GM12878 (cell line): ENCODE results near the gene CPB2. TPM values are rescaled to one million over a fixed set of nuclear protein-coding genes. Genes with fewer than 3 reads are reported as not detected.

Experiments
- ATAC-seq: fragments of 200-7000 bp; cut with Tn5 transposase; 3 replicates; pipeline ENCODE4 v1.9.1; 2020; ENCODE audit warnings: mild to moderate bottlenecking, moderate library complexity
- BruUV-seq: library from RNA; stranded (reverse); fragments of 400-500 nt; replicated peaks from 2 replicates; lab custom pipeline; 2021; lab: Mats Ljungman, UMichigan
- CTCF ChIA-PET: fragments of 300-600 bp; sonication (Branson Sonifier 250); formaldehyde crosslinking; extraction: SDS; loops from one replicate; lab custom pipeline; 2021; ENCODE audit warnings: inconsistent platforms; lab: Yijun Ruan, JAX
- POLR2A ChIA-PET: fragments of 350-600 bp; formaldehyde crosslinking; extraction: SDS; loops from one replicate; lab custom pipeline; 2021; ENCODE audit warnings: inconsistent platforms; lab: Charles Lee
- RAD21 ChIA-PET: fragments of 300-600 bp; sonication (Branson Sonifier 250); formaldehyde crosslinking; loops from one replicate; lab custom pipeline; 2023; ENCODE audit warnings: antibody characterized with exemption; ENCODE audit not compliant: unreplicated experiment; lab: Charles Lee
- SMC1A ChIA-PET: fragments of 300-600 bp; sonication (Branson Sonifier 250); formaldehyde crosslinking; loops from one replicate; lab custom pipeline; 2023; ENCODE audit not compliant: unreplicated experiment, uncharacterized antibody; lab: Charles Lee
- DNase-seq: peaks from one replicate; pipeline ENCODE4 v3.0.0-alpha.2; 2011; ENCODE audit warnings: low read depth, low spot score
- FAIRE-seq: peaks from 3 replicates; lab custom pipeline; 2011; peaks lifted over from hg19 to GRCh38; lab: Jason Lieb, UNC
- H2AFZ ChIP-seq: 2 replicates; pipeline ENCODE4 v1.6.0; 2011; ENCODE audit warnings: low read depth, low read length, control low read depth; ENCODE audit not compliant: control insufficient read depth
- H3K27ac ChIP-seq: 2 replicates; pipeline ENCODE4 v1.5.1; 2011; ENCODE audit warnings: control low read depth; ENCODE audit not compliant: control insufficient read depth, insufficient read depth
- H3K27me3 ChIP-seq, 2 experiments: replicated peaks in 1 of 2; 2 replicates each; pipeline versions ENCODE4 v1.6.0 to v1.6.1; 2011; ENCODE audit warnings: low read length in 1 of 2; ENCODE audit not compliant: control insufficient read depth in 2 of 2, insufficient read depth in 2 of 2
- H3K36me3 ChIP-seq, 2 experiments: 2 replicates each; pipeline ENCODE4 v1.5.1; 2011; ENCODE audit warnings: low read length in 1 of 2; ENCODE audit not compliant: control insufficient read depth in 2 of 2, insufficient read depth in 2 of 2
- H3K4me1 ChIP-seq: 2 replicates; pipeline ENCODE4 v1.6.1; 2011; ENCODE audit warnings: mild to moderate bottlenecking, low read length, moderate library complexity, mixed read lengths; ENCODE audit not compliant: control insufficient read depth, insufficient read depth
- H3K4me2 ChIP-seq: 2 replicates; pipeline ENCODE4 v1.6.0; 2011; ENCODE audit warnings: control low read depth; ENCODE audit not compliant: control insufficient read depth, insufficient read depth
- H3K4me3 ChIP-seq: fragments of 200-600 bp; sonication (generic); 2 replicates; pipeline ENCODE4 v1.5.1; 2016
- H3K79me2 ChIP-seq: 2 replicates; pipeline ENCODE4 v1.6.0; 2011; ENCODE audit warnings: low read length; ENCODE audit not compliant: control insufficient read depth, insufficient read depth
- H3K9ac ChIP-seq: 2 replicates; pipeline ENCODE4 v1.8.0; 2011; ENCODE audit warnings: low read length, control low read depth, mixed read lengths; ENCODE audit not compliant: control insufficient read depth, insufficient read depth
- H3K9me3 ChIP-seq: replicated peaks from 3 replicates; pipeline ENCODE4 v1.5.1; 2011; ENCODE audit warnings: mild to moderate bottlenecking, low read length; ENCODE audit not compliant: control insufficient read depth, insufficient read depth
- H4K20me1 ChIP-seq: 2 replicates; pipeline ENCODE4 v1.6.0; 2011; ENCODE audit not compliant: control insufficient read depth, insufficient read depth
- ATF3 ChIP-seq: IDR thresholded peaks from 2 replicates; pipeline ENCODE4 v1.6.1; 2011; ENCODE audit warnings: low read depth, mild to moderate bottlenecking, low read length, moderate library complexity, borderline replicate concordance; ENCODE audit errors: extremely low read depth
- CREM ChIP-seq: IDR thresholded peaks from 2 replicates; pipeline ENCODE4 v1.6.1; 2014; ENCODE audit warnings: antibody characterized with exemption, low read depth
- GABPA ChIP-seq: IDR thresholded peaks from 2 replicates; pipeline ENCODE4 v1.6.1; 2014; ENCODE audit warnings: antibody characterized with exemption, low read depth, mild to moderate bottlenecking, inconsistent platforms
- GATAD2B ChIP-seq: fragments of 450-650 bp; conservative IDR thresholded peaks from 2 replicates; pipeline ENCODE4 v1.6.1; 2017; ENCODE audit warnings: low read depth, mild to moderate bottlenecking, moderate library complexity
- ZBTB40 ChIP-seq: fragments of 450-650 bp; IDR thresholded peaks from 2 replicates; pipeline ENCODE4 v1.6.1; 2016; ENCODE audit warnings: mild to moderate bottlenecking, moderate library complexity, borderline replicate concordance
- ZNF687 ChIP-seq: fragments of 450-650 bp; IDR thresholded peaks from 2 replicates; pipeline ENCODE4 v1.6.1; 2017; ENCODE audit warnings: mild to moderate bottlenecking, moderate library complexity
- WGBS: methylation state at CpG from one replicate; pipeline ENCODE4 v1.1.6; 2016; ENCODE audit warnings: low lambda C conversion rate; ENCODE audit not compliant: insufficient replicate concordance, insufficient coverage; ENCODE audit errors: missing lambda C conversion rate; 5-methylcytosine and 5-hydroxymethylcytosine counted together
- in situ Hi-C: fragments of 300-500 bp; cut with MboI; formaldehyde crosslinking; loops from 9 replicates; pipeline ENCODE4 v1.14.3; 2018; ENCODE audit warnings: mixed read lengths
- intact Hi-C: fragments of 100-400 bp; cut with micrococcal nuclease; formaldehyde crosslinking; loops from one replicate; pipeline ENCODE4 v1.14.2; 2022; ENCODE audit not compliant: unreplicated experiment
- polyA plus RNA-seq, 11 experiments: library from polyadenylated mRNA; depleted of rRNA in 4 of 11; unstranded in 6 of 11; stranded (reverse) in 5 of 11; fragments of >200 nt; fragmentation: Nextera tagmentation in 4 of 11; fragmentation: Illumina TruSeq in 1 of 11; extraction: Ambion mirVana in 4 of 11; extraction: Trizol in 1 of 11; gene quantifications; 1 replicate in 1 of 11; 2 replicates in 10 of 11; pipeline versions ENCODE4 v1.2.1 to v1.2.3, GENCODE V29; 2011 to 2016; ENCODE audit warnings: inconsistent platforms in 2 of 11, missing spikeins in 2 of 11, low read depth in 1 of 11
- total RNA-seq, 4 experiments: library from RNA; depleted of rRNA in 3 of 4; stranded (reverse); fragments of >200 nt in 3 of 4; fragmentation: Illumina TruSeq in 1 of 4; extraction: Trizol in 1 of 4; gene quantifications; 2 replicates each; pipeline versions ENCODE4 v1.2.1 to v1.2.3, GENCODE V29; 2013 to 2021

Gene CPB2
- total and polyA plus RNA-seq, 10 of the 15 experiments (the other 5 are each of a cell fraction or from before 2014, with no cell fraction given): 0.05 to 0.87 (median 0.13) TPM; not detected in 3

- TF ChIP-seq ZNF687: no peak
- no peak for TF ChIP-seq GATAD2B
- no peak for TF ChIP-seq ZBTB40
Observed at GRCh38 chr13:46079770-46080169, 25.1 kb downstream of the CPB2 start (continued).

GRCh38 chr13:46077265-46077664 is 27.6 kb downstream of the CPB2 start:
- ATAC-seq: no peak
- intact Hi-C loops (no loop called here), in situ Hi-C loops (no loop called here)
- ChIA-PET RAD21 (no interaction called here), SMC1A (no interaction called here), POLR2A (no interaction called here), CTCF (no interaction called here)
- no peak overlapping the region for H2AFZ ChIP-seq
- no peaks in the 10 kb centered on the region; the same call in 2 of the 3 replicates for H3K9me3 ChIP-seq
- no peak for DNase-seq
- H4K20me1 ChIP-seq: no peaks in the 10 kb centered on the region
- H3K27ac ChIP-seq: no peak overlapping the region
- WGBS: 94% methylated on average over 1 of the region's 1 CpG
- no peak overlapping the region for H3K9ac ChIP-seq
- FAIRE-seq: no peak
- H3K4me3 ChIP-seq: no peak overlapping the region
- no peaks in the 10 kb centered on the region for H3K27me3 ChIP-seq
- H3K79me2 ChIP-seq: no peaks in the 10 kb centered on the region; the same call in 1 of the 2 replicates
- BruUV-seq: no TSS peak
- peaks cover 6% of the 10 kb centered on the region; the same call in 1 of the 2 replicates for H3K4me1 ChIP-seq
- H3K4me2 ChIP-seq: no peak overlapping the region
- TF ChIP-seq GABPA: no peak
- no peak for TF ChIP-seq ATF3
- no peak for TF ChIP-seq CREM
- H3K36me3 ChIP-seq: no peaks in the 10 kb centered on the region
